Panc1 (cell line): ENCODE data around the gene KCNG2. TPM values are rescaled to one million over a fixed set of nuclear protein-coding genes. Genes with fewer than 3 reads are reported as not detected.

Source experiments
- ATAC-seq: fragments of 200-7000 bp; cut with Tn5 transposase; 2 replicates; pipeline ENCODE4 v1.9.1; 2020; ENCODE audit warnings: mild to moderate bottlenecking, moderate library complexity
- BruUV-seq: library from RNA; stranded (reverse); fragments of 400-500 nt; replicated peaks from 2 replicates; lab custom pipeline; 2021; lab: Mats Ljungman, UMichigan
- CTCF ChIA-PET: fragments of 300-600 bp; sonication (Branson Sonifier 250); formaldehyde crosslinking; loops from one replicate; lab custom pipeline; 2022; ENCODE audit warnings: antibody characterized with exemption; lab: Charles Lee
- POLR2A ChIA-PET: fragments of 300-600 bp; sonication (Branson Sonifier 250); formaldehyde crosslinking; loops from one replicate; lab custom pipeline; 2022; ENCODE audit warnings: antibody characterized with exemption; lab: Charles Lee
- DNase-seq: peaks from one replicate; pipeline ENCODE4 v3.0.0-alpha.2; 2010; ENCODE audit warnings: low read depth, low spot score
- H3K27ac ChIP-seq: 2 replicates; pipeline ENCODE4 v1.5.1; 2011; ENCODE audit warnings: mild to moderate bottlenecking, low read length, inconsistent platforms
- H3K27me3 ChIP-seq: fragments of 200-500 bp; sonication (Bioruptor generic); 2 replicates; pipeline ENCODE4 v1.6.0; 2014; ENCODE audit warnings: low read length, inconsistent platforms; ENCODE audit not compliant: control insufficient read depth, insufficient read depth
- H3K36me3 ChIP-seq: fragments of 200-500 bp; sonication (Bioruptor generic); 2 replicates; pipeline ENCODE4 v1.5.1; 2014; ENCODE audit warnings: inconsistent platforms, mild to moderate bottlenecking, low read length, moderate library complexity; ENCODE audit not compliant: control insufficient read depth, insufficient read depth
- H3K4me1 ChIP-seq: 2 replicates; pipeline ENCODE4 v1.5.1; 2011; ENCODE audit warnings: inconsistent platforms, mild to moderate bottlenecking, low read length, moderate library complexity; ENCODE audit not compliant: control insufficient read depth, insufficient read depth
- H3K4me3 ChIP-seq, 2 experiments: 2 replicates each; pipeline ENCODE4 v1.5.1; 2011 to 2012; ENCODE audit warnings: low read depth in 2 of 2, low read length in 2 of 2, mild to moderate bottlenecking in 2 of 2, inconsistent platforms in 1 of 2, moderate library complexity in 1 of 2
- H3K9me3 ChIP-seq: fragments of 200-500 bp; sonication (Bioruptor generic); 2 replicates; pipeline ENCODE4 v1.5.1; 2014; ENCODE audit warnings: low read depth, mild to moderate bottlenecking, inconsistent platforms, low read length, moderate library complexity; ENCODE audit not compliant: control insufficient read depth, insufficient read depth
- CTCF ChIP-seq: fragments of 450-650 bp; IDR thresholded peaks from 2 replicates; pipeline ENCODE4 v1.5.1; 2017; ENCODE audit warnings: mild to moderate bottlenecking
- POLR2AphosphoS5 ChIP-seq: IDR thresholded peaks from 2 replicates; pipeline ENCODE4 v1.6.1; 2012; ENCODE audit warnings: mild to moderate bottlenecking, low read depth, low read length, moderate library complexity
- REST ChIP-seq, 2 experiments: IDR thresholded peaks; 2 replicates each; pipeline ENCODE4 v1.6.1; 2011 to 2012; ENCODE audit warnings: low read depth in 2 of 2, control low read depth in 1 of 2, low read length in 1 of 2, mild to moderate bottlenecking in 1 of 2, moderate library complexity in 1 of 2; ENCODE audit not compliant: insufficient read depth in 1 of 2
- SIN3A ChIP-seq: IDR thresholded peaks from 2 replicates; pipeline ENCODE4 v1.6.1; 2012; ENCODE audit warnings: low read depth, mild to moderate bottlenecking, low read length, moderate library complexity, borderline replicate concordance; ENCODE audit not compliant: insufficient read depth
- in situ Hi-C: cut with HindIII; loops from 2 replicates; pipeline ENCODE4 v1.10.0; 2016; ENCODE audit warnings: low sequenced_read_pairs, low pct_unique_long_range_greater_than_20kb
- intact Hi-C: fragments of 100-400 bp; cut with micrococcal nuclease; formaldehyde crosslinking; loops from one replicate; pipeline ENCODE4 v1.10.0; 2022; ENCODE audit not compliant: unreplicated experiment
- total RNA-seq: library from RNA; stranded (reverse); gene quantifications from one replicate; pipeline ENCODE4 v1.2.1, GENCODE V29; 2021; ENCODE audit not compliant: unreplicated experiment

The KCNG2 gene
- total RNA-seq, 1 experiment from 2014 or later = not detected

GRCh38 chr18:79817607-79817998 is 19.9 kb downstream of the KCNG2 start:
- ATAC-seq (no peak), DNase-seq (no peak)
- ChIA-PET POLR2A (no interaction called here), CTCF (interaction anchor here (0.7 kb wide), 1 partner anchor 71 kb away, joined by 3 read pairs; no protein-coding TSS in a partner anchor)
- intact Hi-C loops = no loop called here
- TF ChIP-seq CTCF (no peak), REST (IDR thresholded peaks at IDR 0.05; ENCODE audit: insufficient read depth in 1 of 2, low read depth in 2 of 2, low read length in 1 of 2) (no peak)
- Histone ChIP-seq H3K27me3 (peaks cover 12% of the 10 kb centered on the region), H3K27ac (no peak overlapping the region), H3K36me3 (no peaks in the 10 kb centered on the region), H3K9me3 (no peaks in the 10 kb centered on the region), H3K4me1 (no peaks in the 10 kb centered on the region), H3K4me3 (no peak overlapping the region)
- in situ Hi-C loops = no loop called here
- no TSS peak for BruUV-seq

- DNase-seq (no peak), ATAC-seq (no peak)
- Histone ChIP-seq H3K4me1 (no peaks in the 10 kb centered on the region), H3K9me3 (no peaks in the 10 kb centered on the region), H3K27me3 (peaks cover 12% of the 10 kb centered on the region), H3K27ac (no peak overlapping the region), H3K36me3 (no peaks in the 10 kb centered on the region), H3K4me3 (no peak overlapping the region)
- POLR2A ChIA-PET = no interaction called here
- BruUV-seq = no TSS peak
- CTCF ChIA-PET = no interaction called here
- TF ChIP-seq CTCF (no peak), REST (IDR thresholded peaks at IDR 0.05; ENCODE audit: insufficient read depth in 1 of 2, low read depth in 2 of 2, low read length in 1 of 2) (no peak), SIN3A (no peak), POLR2AphosphoS5 (no peak)
- intact Hi-C loops (no loop called here), in situ Hi-C loops (no loop called here)
These were observed 20.3 kb downstream of the KCNG2 start for GRCh38 chr18:79818036-79818435.
